Activated naive CD8-positive, alpha-beta T cell (primary cell): ENCODE results near the gene BCAS3.

Experiments
- H3K27ac Mint-ChIP-seq: one replicate; pipeline ENCODE4 v1.8.0; 2021; ENCODE audit warnings: mixed read lengths
- H3K27me3 Mint-ChIP-seq: one replicate; pipeline ENCODE4 v1.8.0; 2021; ENCODE audit warnings: mixed read lengths
- H3K36me3 Mint-ChIP-seq: one replicate; pipeline ENCODE4 v1.8.0; 2021; ENCODE audit warnings: mixed read lengths
- H3K4me1 Mint-ChIP-seq: one replicate; pipeline ENCODE4 v1.8.0; 2021; ENCODE audit warnings: low read depth, mixed read lengths
- H3K4me3 Mint-ChIP-seq: one replicate; pipeline ENCODE4 v1.8.0; 2021; ENCODE audit warnings: mild to moderate bottlenecking, mixed read lengths
- H3K9me3 Mint-ChIP-seq: one replicate; pipeline ENCODE4 v1.8.0; 2021; ENCODE audit warnings: low read depth, mixed read lengths

The BCAS3 gene

DNA sequence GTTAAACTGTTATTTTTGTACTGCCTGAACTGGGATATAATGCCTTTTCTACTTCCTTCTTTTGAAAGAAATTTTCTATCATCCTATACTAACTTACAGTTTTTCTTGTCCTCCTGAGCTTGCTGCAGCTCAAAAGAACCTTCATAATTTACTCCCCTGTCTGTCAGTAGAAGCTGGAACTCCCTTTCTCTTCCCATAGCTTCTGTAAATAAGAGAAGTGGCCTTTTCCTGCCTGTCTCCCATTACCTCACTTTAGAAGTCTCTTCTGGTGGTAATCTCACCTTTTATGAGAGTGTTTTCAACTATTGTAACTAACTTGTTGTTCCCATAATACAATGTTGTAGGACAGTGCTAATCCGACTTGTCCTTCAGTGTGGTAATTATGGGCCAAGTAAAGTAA, 475.2 kb downstream of the BCAS3 start:
- no peaks in the 10 kb centered on the region for H3K9me3 Mint-ChIP-seq
- H3K4me3 Mint-ChIP-seq = no peak overlapping the region
- H3K27ac Mint-ChIP-seq = no peak overlapping the region
- H3K27me3 Mint-ChIP-seq = no peaks in the 10 kb centered on the region
- H3K4me1 Mint-ChIP-seq = peaks cover 15% of the 10 kb centered on the region
- H3K36me3 Mint-ChIP-seq = no peaks in the 10 kb centered on the region

DNA sequence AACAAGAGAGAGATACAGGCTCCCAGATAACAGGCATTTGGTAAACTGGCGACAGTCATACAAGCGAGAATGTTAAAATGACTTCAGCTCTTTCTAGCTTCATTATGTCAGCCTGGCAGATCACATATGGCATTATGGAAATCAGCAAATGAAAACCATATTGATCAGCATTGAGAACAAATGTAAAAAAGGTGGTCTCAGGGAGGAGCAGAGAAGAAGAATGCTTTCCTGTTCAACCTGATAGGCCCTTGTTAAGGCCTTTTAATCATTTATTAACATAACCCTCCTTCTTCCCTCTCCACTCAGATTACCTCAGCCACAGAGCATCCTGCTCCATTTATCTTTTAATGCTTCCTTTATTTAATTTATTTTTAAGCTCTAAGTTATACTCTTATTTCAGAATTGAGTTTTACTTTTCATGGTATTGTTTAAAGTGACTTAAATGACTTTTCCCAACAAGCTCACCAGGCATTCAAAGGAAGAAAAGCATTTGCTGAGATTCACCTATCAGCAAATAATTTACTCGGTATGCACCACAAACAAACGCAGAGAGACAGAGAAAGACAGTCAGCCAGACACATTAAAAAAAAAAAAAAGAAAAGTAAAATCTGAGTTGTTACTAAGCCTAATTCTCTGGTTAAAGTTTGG, 478.1 kb downstream of the BCAS3 start:
- Mint-ChIP-seq H3K27ac (no peak overlapping the region), H3K4me1 (peaks cover 16% of the 10 kb centered on the region), H3K4me3 (no peak overlapping the region)

DNA sequence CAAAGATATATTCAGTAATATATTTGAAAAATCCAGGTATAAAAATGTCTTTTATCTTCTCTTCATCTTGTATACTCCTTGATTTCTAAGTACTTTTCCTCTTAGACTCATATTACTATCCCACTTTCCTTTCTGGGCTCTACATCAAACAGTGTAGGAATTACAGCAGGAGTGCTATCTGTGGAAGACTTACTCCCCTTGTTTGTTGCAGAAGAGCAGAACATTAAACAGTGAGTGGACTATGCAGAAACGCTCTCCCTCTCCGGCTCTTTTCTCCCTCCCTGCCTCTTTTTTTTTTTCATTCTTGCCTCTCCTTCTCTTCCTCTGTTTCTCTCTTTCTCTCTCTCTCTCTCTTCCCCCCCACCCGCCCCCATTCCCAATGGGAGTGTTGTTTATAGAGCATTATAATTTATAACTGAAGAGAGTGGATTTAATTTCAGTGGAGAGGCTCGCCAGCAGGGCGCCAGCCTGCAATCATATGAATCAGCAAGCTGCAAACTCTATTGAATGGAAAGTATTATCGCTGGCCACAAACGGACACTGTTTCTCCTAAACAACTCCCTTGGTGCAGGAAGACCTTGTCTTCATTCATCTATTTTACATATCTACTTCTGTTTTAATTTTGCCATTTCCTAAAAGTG, 479.7 kb downstream of the BCAS3 start:
- Mint-ChIP-seq H3K36me3 (peaks cover 3% of the 10 kb centered on the region), H3K9me3 (no peaks in the 10 kb centered on the region), H3K27ac (no peak overlapping the region), H3K27me3 (no peaks in the 10 kb centered on the region), H3K4me1 (peaks cover 29% of the 10 kb centered on the region), H3K4me3 (no peak overlapping the region)

More for the DNA sequence above, 478.1 kb downstream of the BCAS3 start:
- H3K9me3 Mint-ChIP-seq = no peaks in the 10 kb centered on the region
- no peaks in the 10 kb centered on the region for H3K36me3 Mint-ChIP-seq
- no peaks in the 10 kb centered on the region for H3K27me3 Mint-ChIP-seq

DNA sequence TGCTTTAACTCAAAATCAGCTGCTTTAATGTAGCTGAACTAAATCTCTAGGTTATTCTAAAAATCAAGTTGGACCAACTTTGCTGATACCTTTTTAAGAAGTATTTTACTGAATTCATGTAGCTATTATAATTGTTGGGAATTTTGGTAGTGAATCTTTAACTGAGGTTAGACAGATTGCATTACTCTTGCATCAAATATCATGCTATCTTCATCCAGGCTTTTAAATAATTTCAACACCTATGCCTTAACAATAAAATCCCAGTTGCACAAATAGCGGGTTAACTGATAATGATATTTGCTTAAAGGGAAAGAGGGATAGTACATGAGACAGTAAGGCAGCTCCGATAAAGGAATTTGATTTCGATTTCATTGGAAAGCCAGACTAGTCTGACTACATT, 480.7 kb downstream of the BCAS3 start:
- Mint-ChIP-seq H3K9me3 (no peaks in the 10 kb centered on the region), H3K4me1 (peaks cover 29% of the 10 kb centered on the region), H3K27ac (no peak overlapping the region), H3K4me3 (no peak overlapping the region), H3K27me3 (no peaks in the 10 kb centered on the region), H3K36me3 (peaks cover 3% of the 10 kb centered on the region)

DNA sequence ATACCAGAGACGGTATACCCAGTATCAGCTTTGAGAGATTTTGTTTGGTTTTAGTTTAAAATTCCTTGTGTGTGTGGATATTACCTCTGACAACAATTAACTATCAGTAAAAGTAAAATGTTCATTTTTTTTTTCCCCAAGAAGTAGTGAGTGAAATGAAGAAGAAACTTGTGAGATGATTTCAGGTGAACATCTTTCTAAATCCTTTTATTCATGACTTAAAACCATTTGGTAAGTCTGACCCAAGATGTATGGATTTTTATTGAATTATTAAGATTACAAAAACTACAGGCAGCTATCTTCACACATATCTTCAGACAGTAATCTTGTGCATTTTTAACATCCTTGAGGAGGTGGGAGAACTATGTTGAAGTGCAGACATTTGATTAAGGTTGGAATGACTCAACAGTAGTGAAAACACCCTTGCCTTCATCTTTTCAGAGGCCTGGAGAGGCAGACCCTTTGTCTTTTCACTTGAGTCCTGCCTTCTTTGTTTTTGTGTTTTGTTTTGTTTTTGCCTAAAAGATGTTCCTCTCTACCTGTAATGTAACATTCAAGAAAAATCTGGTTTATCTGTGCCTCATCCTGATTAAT, 481.7 kb downstream of the BCAS3 start:
- Mint-ChIP-seq H3K9me3 (no peaks in the 10 kb centered on the region), H3K27ac (no peak overlapping the region), H3K27me3 (no peaks in the 10 kb centered on the region), H3K36me3 (peaks cover 5% of the 10 kb centered on the region), H3K4me1 (peaks cover 29% of the 10 kb centered on the region), H3K4me3 (no peak overlapping the region)

DNA sequence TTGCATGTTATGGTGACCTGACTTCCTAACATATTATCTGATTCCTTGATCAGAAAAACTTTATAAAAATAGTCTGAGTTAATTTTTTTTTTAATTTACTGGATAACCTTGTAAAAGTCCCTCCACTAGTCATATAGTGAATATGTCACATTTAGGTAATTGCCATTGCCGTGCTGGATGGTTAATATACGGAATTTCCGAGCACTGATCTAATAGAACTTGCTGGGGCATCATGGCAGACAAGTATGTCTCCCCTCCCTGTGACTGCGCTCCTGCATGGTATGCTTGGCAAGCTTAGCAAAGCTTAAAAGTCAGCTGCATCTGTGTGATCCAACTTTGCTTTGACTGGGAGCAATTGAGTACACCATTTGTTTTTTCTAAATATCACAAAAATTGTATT, 482.6 kb downstream of the BCAS3 start:
- Mint-ChIP-seq H3K9me3 (peaks cover 3% of the 10 kb centered on the region), H3K36me3 (peaks cover 7% of the 10 kb centered on the region), H3K4me3 (no peak overlapping the region), H3K4me1 (peaks cover 29% of the 10 kb centered on the region), H3K27ac (no peak overlapping the region), H3K27me3 (no peaks in the 10 kb centered on the region)

DNA sequence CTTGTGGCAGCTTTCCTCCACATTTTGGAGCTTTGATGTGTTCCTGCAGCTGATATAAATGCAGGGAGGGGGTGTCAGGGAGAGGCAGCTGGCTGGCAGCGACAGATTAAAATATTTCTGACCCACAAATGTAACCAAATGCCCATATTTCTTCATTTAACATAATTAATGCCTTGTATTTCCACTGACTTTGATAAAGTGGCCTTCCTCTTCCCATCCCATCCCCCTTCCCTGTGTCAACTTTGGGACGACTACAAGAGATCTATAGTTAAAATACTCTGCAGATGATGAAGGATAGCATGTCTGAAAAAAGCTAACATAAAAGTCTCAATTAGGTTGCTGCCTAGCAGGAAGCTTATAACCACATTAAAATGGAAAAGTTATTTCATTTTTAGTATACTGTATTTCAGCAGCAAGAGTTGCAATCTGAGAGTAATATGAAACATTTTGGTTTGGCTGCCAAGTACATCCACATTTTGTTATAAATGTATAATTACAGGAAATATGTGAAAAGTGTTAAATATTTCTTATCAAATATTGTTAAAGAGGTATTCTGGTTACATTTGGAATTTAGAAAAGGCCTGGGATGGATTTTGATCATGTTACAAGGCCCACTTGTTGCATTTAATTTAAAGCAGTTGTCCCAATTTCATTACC, 483.3 kb downstream of the BCAS3 start:
- H3K36me3 Mint-ChIP-seq = peaks cover 7% of the 10 kb centered on the region
- H3K9me3 Mint-ChIP-seq = peaks cover 3% of the 10 kb centered on the region
- peaks cover 29% of the 10 kb centered on the region for H3K4me1 Mint-ChIP-seq
- H3K27me3 Mint-ChIP-seq = no peaks in the 10 kb centered on the region
- no peak overlapping the region for H3K4me3 Mint-ChIP-seq
- H3K27ac Mint-ChIP-seq = no peak overlapping the region

DNA sequence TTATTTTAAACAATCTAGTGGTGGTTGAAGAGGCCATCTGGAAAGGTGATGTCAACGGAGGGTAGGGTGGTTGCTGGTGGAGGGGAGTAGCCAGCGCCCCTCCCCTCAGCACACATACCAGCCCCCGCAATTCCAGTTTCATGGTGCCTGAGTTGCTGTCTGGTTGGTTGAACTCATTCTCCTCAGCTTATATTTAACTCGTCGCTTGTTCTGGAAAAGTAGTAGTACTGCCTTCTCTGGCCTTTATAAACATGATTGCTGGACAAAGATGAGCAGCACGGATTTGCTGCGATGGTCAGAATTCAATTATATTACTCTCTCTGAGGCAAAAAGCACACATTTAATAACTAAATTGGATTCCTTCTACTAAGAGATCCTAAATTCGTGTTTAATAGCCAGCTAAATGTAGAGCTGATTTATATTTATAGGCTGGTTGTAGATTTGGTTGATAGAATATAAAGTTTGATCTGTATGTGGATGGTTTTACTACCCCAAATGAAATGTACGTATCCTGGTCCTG, 484.0 kb downstream of the BCAS3 start:
- Mint-ChIP-seq H3K4me3 (no peak overlapping the region), H3K36me3 (peaks cover 7% of the 10 kb centered on the region), H3K4me1 (peaks cover 29% of the 10 kb centered on the region), H3K27me3 (no peaks in the 10 kb centered on the region), H3K9me3 (peaks cover 3% of the 10 kb centered on the region), H3K27ac (no peak overlapping the region)

DNA sequence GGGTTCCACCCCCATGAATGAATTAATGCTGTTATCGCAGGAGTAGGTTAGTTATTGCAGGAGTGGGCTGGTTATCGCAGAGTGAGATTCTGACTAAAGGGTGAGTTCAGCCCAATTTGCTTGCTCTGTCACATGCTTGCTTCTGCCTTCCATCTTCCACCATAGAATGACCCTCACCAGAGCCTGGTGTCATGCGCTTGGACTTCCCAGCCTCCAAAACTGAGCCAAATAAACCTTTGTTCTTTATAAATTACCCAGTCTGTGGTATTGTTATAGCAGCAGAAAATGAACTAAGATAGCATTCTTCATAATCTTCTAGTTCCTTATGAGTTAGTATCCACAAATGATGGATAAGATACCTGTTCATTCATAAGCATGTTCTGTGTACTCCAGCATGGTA, 486.9 kb downstream of the BCAS3 start:
- peaks cover 7% of the 10 kb centered on the region for H3K36me3 Mint-ChIP-seq

DNA sequence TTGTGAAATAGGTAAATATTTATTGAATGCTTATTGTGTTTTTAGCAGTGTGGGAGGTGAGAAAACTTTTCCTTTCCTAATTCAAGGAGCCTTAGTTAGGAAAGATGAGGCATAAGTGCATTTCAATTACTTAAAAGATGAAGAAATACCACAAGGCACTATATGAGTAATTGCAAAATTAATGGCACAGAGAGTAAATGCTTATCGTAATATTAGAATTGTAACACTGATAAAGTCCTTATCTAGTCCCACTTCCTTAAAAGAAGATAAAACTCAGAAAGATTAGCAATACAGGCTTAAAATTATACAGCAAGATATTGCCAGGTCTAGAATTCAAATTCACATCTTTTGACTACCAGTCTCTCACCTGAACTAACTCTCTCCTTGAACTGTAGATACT, 489.4 kb downstream of the BCAS3 start:
- H3K9me3 Mint-ChIP-seq = peaks cover 3% of the 10 kb centered on the region
- peaks cover 1% of the 10 kb centered on the region for H3K4me1 Mint-ChIP-seq
- H3K27me3 Mint-ChIP-seq = no peaks in the 10 kb centered on the region
- H3K27ac Mint-ChIP-seq = no peak overlapping the region
- no peak overlapping the region for H3K4me3 Mint-ChIP-seq
- H3K36me3 Mint-ChIP-seq = peaks cover 19% of the 10 kb centered on the region

More for the DNA sequence above, 486.9 kb downstream of the BCAS3 start:
- H3K4me3 Mint-ChIP-seq = no peak overlapping the region
- no peaks in the 10 kb centered on the region for H3K27me3 Mint-ChIP-seq
- H3K4me1 Mint-ChIP-seq = peaks cover 23% of the 10 kb centered on the region
- peaks cover 3% of the 10 kb centered on the region for H3K9me3 Mint-ChIP-seq
- H3K27ac Mint-ChIP-seq = no peak overlapping the region

DNA sequence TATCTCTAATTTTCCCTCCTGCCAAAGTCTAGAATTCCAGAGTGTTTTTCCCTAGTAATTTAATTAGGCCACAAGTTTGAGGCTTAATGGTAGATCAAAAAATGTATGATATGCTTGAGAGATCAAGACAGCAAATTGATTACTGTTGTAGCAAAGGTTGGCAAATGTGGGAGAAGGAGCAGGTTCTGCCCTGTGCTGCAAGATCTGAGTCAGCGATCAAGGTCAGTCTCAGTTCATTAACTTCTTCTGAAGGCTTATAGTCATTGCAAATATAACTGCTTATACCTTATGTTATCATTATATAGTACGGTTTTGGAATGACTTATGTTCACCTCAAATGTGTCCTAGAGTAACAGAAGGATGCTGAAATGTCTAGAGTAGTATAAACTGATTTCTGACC, 490.9 kb downstream of the BCAS3 start:
- H3K4me1 Mint-ChIP-seq = no peaks in the 10 kb centered on the region
- H3K4me3 Mint-ChIP-seq = no peak overlapping the region
- H3K27me3 Mint-ChIP-seq = no peaks in the 10 kb centered on the region
- H3K27ac Mint-ChIP-seq = no peak overlapping the region
- peaks cover 18% of the 10 kb centered on the region for H3K36me3 Mint-ChIP-seq
- peaks cover 3% of the 10 kb centered on the region for H3K9me3 Mint-ChIP-seq

DNA sequence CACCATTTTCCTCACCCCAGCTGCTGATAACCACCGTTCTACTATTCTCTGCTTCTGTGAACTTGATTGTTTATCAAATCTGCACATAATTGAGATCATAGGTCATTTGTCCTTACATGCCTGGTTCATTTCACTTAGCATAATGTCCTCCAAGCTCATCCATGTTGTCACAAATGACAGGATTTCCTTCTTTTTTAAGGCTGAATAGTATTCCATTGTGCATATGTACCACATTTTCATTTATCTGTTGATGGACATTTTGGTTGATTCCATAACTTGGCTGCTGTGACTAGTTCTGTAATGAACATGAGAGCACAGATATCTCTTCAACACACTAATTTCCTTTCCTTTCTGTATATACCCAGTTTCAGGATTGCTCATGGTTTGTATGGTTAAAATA, 496.7 kb downstream of the BCAS3 start:
- peaks cover 3% of the 10 kb centered on the region for H3K9me3 Mint-ChIP-seq
- no peak overlapping the region for H3K4me3 Mint-ChIP-seq
- H3K36me3 Mint-ChIP-seq = peaks cover 20% of the 10 kb centered on the region
- no peak overlapping the region for H3K27ac Mint-ChIP-seq
- H3K27me3 Mint-ChIP-seq = no peaks in the 10 kb centered on the region
- H3K4me1 Mint-ChIP-seq = peaks cover 9% of the 10 kb centered on the region

DNA sequence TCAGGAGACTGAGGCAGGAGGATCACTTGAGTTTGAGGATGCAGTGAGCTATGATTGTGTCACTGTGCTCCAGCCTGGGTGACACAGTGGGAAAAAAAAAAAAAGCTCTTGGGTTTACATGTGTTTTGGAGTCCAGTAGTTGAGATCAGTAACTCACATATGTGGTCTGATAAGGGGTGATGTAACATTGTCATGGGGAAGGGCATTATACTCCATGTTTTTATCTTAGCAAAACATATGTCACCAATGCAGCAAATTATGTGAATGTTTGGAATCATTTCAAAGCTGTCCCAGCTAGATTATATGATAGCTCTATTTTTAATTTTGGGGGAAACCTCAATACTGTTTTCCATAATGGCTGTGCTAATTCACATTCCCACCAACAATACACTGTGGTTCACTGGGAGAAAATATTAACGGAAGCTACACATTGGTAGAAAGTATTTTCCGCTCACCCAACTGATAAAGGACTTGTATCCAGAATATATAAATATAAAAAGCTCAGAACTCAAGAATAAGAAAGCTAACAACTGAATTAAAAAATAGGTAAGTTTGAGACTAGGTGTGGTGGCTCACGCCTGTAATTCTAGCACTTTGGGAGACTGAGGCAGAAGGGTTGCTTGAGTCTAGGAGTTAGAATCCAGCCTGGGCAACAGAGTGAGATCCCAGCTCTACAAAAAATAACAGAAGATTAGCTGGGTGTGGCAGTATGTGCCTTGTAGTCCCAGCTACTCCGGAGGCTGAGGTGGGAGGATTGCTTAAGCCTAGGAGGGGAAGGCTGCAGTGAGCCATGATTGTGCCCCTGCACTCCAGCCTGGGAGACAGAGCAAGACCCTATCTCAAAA, 497.9 kb downstream of the BCAS3 start:
- Mint-ChIP-seq H3K27ac (no peak overlapping the region), H3K36me3 (peaks cover 19% of the 10 kb centered on the region), H3K4me3 (no peak overlapping the region), H3K9me3 (peaks cover 3% of the 10 kb centered on the region), H3K27me3 (no peaks in the 10 kb centered on the region), H3K4me1 (peaks cover 9% of the 10 kb centered on the region)

DNA sequence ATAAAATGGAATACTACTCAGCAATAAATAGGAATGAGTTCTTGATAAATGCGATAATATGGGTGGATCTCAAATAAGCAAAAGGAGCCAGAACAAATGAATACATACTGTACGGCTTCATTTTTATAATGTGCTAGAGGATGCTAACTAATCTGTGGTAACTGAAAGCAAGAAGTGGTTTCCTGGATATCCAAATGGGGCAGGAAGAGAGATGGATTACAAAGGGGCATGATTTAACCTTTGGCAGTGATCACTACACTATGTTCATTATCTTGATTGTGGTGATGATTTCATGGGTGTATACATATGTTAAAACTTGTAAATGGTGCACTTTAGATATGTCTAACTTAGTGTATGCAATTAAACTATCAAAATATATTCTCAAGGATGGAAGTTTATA, 499.7 kb downstream of the BCAS3 start:
- H3K4me3 Mint-ChIP-seq = no peak overlapping the region

More for the DNA sequence above, 499.7 kb downstream of the BCAS3 start:
- Mint-ChIP-seq H3K27ac (no peak overlapping the region), H3K27me3 (no peaks in the 10 kb centered on the region), H3K4me1 (peaks cover 9% of the 10 kb centered on the region), H3K36me3 (peaks cover 8% of the 10 kb centered on the region), H3K9me3 (peaks cover 3% of the 10 kb centered on the region)
